ENCODE measurements around the gene GOLM1.

The GOLM1 gene

DNA sequence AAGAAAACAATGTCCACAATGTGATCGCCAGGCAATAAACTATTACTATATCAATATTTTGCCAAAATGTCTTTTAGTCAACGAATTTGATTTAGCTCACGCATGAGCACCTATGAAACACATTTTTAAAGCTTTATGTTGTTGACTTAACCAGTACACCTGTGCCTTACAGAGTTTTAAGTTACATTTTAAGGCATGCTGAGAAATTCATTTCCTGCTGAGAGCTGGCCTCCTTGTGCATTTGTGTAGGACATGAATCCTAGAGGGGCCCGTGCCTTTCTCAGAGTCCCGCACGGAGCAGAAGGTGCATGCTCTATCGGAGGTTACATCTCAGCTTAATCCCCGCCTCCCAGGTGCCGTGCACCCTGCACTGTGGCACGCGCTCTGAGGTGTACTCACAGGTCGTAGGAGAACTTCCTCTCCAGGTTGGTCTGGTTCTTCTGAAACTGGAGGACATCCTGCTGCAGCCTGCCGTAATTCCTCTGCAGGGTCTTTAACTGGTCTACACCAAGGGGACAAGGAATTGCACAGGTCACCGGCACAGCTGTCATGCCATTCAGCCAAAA is 53.2 kb downstream of the GOLM1 start:
- no peak for TF ChIP-seq RARB (CRISPR knock-in tag; IDR thresholded peaks at IDR 0.05)
- TF ChIP-seq CSDC2 (CRISPR knock-in tag; IDR thresholded peaks at IDR 0.05), result no peak
- TF ChIP-seq ISL1 (CRISPR knock-in tag; IDR thresholded peaks at IDR 0.05), result no peak
- TF ChIP-seq ZNF70 (CRISPR knock-in tag; IDR thresholded peaks at IDR 0.05), result no peak
- TF ChIP-seq, protein P1, sequence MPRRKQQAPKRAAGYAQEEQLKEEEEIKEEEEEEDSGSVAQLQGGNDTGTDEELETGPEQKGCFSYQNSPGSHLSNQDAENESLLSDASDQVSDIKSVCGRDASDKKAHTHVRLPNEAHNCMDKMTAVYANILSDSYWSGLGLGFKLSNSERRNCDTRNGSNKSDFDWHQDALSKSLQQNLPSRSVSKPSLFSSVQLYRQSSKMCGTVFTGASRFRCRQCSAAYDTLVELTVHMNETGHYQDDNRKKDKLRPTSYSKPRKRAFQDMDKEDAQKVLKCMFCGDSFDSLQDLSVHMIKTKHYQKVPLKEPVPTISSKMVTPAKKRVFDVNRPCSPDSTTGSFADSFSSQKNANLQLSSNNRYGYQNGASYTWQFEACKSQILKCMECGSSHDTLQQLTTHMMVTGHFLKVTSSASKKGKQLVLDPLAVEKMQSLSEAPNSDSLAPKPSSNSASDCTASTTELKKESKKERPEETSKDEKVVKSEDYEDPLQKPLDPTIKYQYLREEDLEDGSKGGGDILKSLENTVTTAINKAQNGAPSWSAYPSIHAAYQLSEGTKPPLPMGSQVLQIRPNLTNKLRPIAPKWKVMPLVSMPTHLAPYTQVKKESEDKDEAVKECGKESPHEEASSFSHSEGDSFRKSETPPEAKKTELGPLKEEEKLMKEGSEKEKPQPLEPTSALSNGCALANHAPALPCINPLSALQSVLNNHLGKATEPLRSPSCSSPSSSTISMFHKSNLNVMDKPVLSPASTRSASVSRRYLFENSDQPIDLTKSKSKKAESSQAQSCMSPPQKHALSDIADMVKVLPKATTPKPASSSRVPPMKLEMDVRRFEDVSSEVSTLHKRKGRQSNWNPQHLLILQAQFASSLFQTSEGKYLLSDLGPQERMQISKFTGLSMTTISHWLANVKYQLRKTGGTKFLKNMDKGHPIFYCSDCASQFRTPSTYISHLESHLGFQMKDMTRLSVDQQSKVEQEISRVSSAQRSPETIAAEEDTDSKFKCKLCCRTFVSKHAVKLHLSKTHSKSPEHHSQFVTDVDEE (CRISPR knock-in tag; IDR thresholded peaks at IDR 0.05), result no peak
- no peak for TF ChIP-seq OSR1 (CRISPR knock-in tag; IDR thresholded peaks at IDR 0.05)
- TF ChIP-seq, protein P2, sequence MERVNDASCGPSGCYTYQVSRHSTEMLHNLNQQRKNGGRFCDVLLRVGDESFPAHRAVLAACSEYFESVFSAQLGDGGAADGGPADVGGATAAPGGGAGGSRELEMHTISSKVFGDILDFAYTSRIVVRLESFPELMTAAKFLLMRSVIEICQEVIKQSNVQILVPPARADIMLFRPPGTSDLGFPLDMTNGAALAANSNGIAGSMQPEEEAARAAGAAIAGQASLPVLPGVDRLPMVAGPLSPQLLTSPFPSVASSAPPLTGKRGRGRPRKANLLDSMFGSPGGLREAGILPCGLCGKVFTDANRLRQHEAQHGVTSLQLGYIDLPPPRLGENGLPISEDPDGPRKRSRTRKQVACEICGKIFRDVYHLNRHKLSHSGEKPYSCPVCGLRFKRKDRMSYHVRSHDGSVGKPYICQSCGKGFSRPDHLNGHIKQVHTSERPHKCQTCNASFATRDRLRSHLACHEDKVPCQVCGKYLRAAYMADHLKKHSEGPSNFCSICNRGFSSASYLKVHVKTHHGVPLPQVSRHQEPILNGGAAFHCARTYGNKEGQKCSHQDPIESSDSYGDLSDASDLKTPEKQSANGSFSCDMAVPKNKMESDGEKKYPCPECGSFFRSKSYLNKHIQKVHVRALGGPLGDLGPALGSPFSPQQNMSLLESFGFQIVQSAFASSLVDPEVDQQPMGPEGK (CRISPR knock-in tag; IDR thresholded peaks at IDR 0.05; ENCODE audit: borderline replicate concordance), result no peak
- TF ChIP-seq ARNTL (CRISPR knock-in tag; IDR thresholded peaks at IDR 0.05; ENCODE audit: borderline replicate concordance, low read depth), result no peak
- TF ChIP-seq TOX (CRISPR knock-in tag; IDR thresholded peaks at IDR 0.05; ENCODE audit: borderline replicate concordance), result no peak
- TF ChIP-seq ESRRG (CRISPR knock-in tag; IDR thresholded peaks at IDR 0.05), result no peak
- no peak for TF ChIP-seq TCF4 (CRISPR knock-in tag; IDR thresholded peaks at IDR 0.05; ENCODE audit: borderline replicate concordance)
- no peak for TF ChIP-seq ZFP30 (CRISPR knock-in tag; IDR thresholded peaks at IDR 0.05)
- TF ChIP-seq, protein P3, sequence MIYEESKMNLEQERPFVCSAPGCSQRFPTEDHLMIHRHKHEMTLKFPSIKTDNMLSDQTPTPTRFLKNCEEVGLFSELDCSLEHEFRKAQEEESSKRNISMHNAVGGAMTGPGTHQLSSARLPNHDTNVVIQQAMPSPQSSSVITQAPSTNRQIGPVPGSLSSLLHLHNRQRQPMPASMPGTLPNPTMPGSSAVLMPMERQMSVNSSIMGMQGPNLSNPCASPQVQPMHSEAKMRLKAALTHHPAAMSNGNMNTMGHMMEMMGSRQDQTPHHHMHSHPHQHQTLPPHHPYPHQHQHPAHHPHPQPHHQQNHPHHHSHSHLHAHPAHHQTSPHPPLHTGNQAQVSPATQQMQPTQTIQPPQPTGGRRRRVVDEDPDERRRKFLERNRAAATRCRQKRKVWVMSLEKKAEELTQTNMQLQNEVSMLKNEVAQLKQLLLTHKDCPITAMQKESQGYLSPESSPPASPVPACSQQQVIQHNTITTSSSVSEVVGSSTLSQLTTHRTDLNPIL (CRISPR knock-in tag; IDR thresholded peaks at IDR 0.05; ENCODE audit: low read depth), result no peak
- no peak for TF ChIP-seq ZFP3 (CRISPR knock-in tag; IDR thresholded peaks at IDR 0.05)
- ATAC-seq, result no peak

DNA sequence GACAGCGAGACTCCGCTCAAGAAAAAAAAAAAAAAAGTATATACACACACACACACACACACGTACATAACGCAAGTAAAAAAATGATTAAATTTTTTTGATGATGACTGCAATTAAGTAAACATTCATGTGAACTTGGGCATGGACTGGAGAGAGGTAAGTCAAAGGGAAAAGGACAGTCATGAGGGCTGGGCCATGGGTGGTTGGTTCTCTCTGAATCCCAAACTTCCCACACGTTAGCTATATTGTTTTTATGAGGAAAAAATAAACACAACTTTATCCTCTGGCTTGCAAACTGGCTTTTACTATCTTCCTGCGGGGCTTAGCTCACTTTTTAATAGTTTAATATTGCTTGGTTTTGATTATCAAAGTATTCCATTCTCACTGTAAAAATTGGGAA is 53.7 kb downstream of the GOLM1 start:
- ATAC-seq, result no peak
- no peak for TF ChIP-seq ZNF70 (CRISPR knock-in tag; IDR thresholded peaks at IDR 0.05)
- no peak for TF ChIP-seq ESRRG (CRISPR knock-in tag; IDR thresholded peaks at IDR 0.05)
- no peak for TF ChIP-seq OSR1 (CRISPR knock-in tag; IDR thresholded peaks at IDR 0.05)

DNA sequence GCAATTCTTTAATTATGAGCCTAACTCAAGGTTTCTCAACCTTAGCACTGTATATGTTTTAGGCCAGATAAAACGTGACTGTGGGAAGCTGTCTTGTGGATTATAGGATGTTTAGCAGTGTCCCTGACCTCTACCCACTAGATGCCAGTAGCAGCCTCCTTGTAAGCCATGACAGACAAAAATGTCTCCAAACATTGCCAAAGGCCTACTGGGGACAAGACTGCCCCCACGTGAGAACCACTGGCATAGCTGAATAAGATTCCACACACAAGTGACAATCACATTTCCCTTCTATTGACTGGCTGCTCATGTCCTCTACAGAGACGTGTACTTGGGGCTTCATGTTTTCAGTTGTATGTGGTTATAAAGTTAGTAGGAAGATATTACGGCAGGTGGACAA is 55.4 kb downstream of the GOLM1 start:
- TF ChIP-seq, protein P1 (CRISPR knock-in tag; IDR thresholded peaks at IDR 0.05), result no peak
- TF ChIP-seq ZC3H10 (CRISPR knock-in tag; IDR thresholded peaks at IDR 0.05) (no peak), SNAI2 (CRISPR knock-in tag; IDR thresholded peaks at IDR 0.05) (no peak), ZFP3 (CRISPR knock-in tag; IDR thresholded peaks at IDR 0.05) (no peak), ZNF565 (CRISPR knock-in tag; conservative IDR thresholded peaks at IDR 0.05; ENCODE audit: low read depth) (no peak), BACH2 (CRISPR knock-in tag; IDR thresholded peaks at IDR 0.05; ENCODE audit: borderline replicate concordance) (no peak), ZNF70 (CRISPR knock-in tag; IDR thresholded peaks at IDR 0.05) (no peak), ZNF8 (CRISPR knock-in tag; IDR thresholded peaks at IDR 0.05) (no peak), OSR1 (CRISPR knock-in tag; IDR thresholded peaks at IDR 0.05) (no peak), CSDC2 (CRISPR knock-in tag; IDR thresholded peaks at IDR 0.05) (no peak)
- ATAC-seq, result no peak

DNA sequence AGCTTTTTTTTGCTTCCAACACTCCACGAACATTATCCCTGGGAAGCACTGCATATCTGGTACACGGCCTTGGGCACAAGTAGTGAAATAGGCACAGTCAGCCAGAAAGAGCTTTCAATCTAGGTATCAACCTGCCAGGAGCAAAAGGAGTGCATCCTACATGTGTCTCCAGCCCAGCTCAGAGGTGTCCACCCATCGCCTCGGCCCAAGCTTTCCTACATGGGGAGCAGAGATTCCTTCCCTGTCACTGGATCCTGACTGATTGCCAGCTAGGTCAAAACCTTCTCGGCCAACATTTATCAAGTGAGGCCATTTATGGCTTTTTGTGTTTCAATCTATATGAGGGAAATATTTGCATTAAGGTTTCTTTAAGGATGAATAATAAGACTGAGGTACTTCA is 55.8 kb downstream of the GOLM1 start:
- no peak for ATAC-seq
- TF ChIP-seq ZFP30 (CRISPR knock-in tag; IDR thresholded peaks at IDR 0.05) (no peak), ZNF8 (CRISPR knock-in tag; IDR thresholded peaks at IDR 0.05) (no peak), ZNF70 (CRISPR knock-in tag; IDR thresholded peaks at IDR 0.05) (no peak), ZC3H10 (CRISPR knock-in tag; IDR thresholded peaks at IDR 0.05) (no peak), ZNF565 (CRISPR knock-in tag; conservative IDR thresholded peaks at IDR 0.05; ENCODE audit: low read depth) (no peak), ARNTL (CRISPR knock-in tag; IDR thresholded peaks at IDR 0.05; ENCODE audit: borderline replicate concordance, low read depth) (no peak), RARB (CRISPR knock-in tag; IDR thresholded peaks at IDR 0.05) (no peak)
- TF ChIP-seq, protein P1 (CRISPR knock-in tag; IDR thresholded peaks at IDR 0.05), result no peak
- TF ChIP-seq, protein P2 (CRISPR knock-in tag; IDR thresholded peaks at IDR 0.05; ENCODE audit: borderline replicate concordance), result no peak
- TF ChIP-seq, protein P3 (CRISPR knock-in tag; IDR thresholded peaks at IDR 0.05; ENCODE audit: low read depth), result no peak

Data from SK-N-SH treated with all-trans-retinoic acid at 6 μM for 48 hours (cell line).